AG09319 (cell line): Measurements from ENCODE around the gene DEFB123.
"Not testable (repeated sequence)": the region's sequence is repeated elsewhere in the genome, so short reads cannot be mapped to it uniquely, and the experiment has no call there.

ENCODE experiments used
- DNase-seq: peaks from one replicate; pipeline ENCODE4 v3.0.0-alpha.2; 2010; ENCODE audit warnings: low read depth; ENCODE audit errors: extremely low read depth
- TF ChIP-seq, protein P1 (sequence below): IDR thresholded peaks from 2 replicates; pipeline ENCODE4 v1.5.1; 2011; ENCODE audit warnings: low read depth, mild to moderate bottlenecking, inconsistent platforms, low read length, moderate library complexity

DEFB123 gene

DNA sequence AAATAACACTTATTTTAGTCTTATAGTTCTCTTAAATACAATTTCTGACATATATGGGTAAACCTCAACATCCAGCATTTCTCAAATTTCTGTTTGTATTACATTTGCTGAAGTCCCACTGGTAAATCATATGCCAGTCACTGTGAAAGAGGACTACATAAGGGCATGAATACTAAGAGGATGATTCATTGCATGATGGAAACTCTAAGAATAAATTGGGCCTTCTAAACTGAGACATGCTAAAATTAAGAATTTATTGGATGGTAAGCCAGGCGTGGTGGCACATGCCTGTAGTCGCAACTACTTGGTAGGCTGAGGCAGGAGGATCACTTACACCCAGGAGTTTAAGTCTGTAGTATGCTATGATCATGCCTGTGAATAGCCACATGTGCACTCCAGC lies 12.1 kb downstream of the DEFB123 start:
- no peak for DNase-seq
- TF ChIP-seq, protein P1, sequence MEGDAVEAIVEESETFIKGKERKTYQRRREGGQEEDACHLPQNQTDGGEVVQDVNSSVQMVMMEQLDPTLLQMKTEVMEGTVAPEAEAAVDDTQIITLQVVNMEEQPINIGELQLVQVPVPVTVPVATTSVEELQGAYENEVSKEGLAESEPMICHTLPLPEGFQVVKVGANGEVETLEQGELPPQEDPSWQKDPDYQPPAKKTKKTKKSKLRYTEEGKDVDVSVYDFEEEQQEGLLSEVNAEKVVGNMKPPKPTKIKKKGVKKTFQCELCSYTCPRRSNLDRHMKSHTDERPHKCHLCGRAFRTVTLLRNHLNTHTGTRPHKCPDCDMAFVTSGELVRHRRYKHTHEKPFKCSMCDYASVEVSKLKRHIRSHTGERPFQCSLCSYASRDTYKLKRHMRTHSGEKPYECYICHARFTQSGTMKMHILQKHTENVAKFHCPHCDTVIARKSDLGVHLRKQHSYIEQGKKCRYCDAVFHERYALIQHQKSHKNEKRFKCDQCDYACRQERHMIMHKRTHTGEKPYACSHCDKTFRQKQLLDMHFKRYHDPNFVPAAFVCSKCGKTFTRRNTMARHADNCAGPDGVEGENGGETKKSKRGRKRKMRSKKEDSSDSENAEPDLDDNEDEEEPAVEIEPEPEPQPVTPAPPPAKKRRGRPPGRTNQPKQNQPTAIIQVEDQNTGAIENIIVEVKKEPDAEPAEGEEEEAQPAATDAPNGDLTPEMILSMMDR: no peak

DNA sequence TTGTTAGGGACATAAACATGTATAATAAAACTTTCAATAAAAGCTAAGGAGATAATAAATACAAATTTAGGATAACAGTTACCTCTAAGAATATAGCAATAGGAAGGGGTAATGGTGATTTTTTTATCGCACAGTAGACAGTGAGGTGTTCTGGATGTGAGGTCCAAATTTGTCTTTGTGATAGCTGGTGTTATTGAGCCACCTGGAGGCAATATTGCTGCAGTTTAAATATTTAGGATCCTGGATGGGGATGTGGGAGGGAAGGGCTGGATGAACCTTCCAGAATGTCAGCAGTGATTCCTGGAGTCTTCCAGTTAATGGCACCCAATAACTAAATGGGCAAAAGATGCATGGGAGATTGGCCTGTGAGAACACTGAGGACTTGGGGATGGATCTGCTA lies 13.9 kb downstream of the DEFB123 start:
- DNase-seq: no peak
- TF ChIP-seq, protein P1: no peak

DNA sequence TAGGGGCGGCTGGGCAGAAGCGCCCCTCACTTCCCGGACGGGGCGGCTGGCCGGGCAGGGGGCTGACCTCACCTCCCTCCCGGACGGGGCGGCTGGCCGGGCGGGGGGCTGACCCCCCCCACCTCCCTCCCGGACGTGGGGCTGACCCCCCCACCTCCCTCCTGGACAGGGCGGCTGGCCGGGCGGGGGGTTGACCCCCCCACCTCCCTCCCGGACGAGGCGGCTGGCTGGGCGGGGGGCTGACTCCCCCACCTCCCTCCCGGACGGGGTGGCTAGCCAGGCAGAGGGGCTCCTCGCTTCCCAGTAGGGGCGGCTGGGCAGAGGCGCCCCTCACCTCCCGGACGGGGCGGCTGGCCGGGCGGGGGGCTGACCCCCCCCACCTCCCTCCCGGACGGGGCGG lies 30.5 kb downstream of the DEFB123 start:
- DNase-seq: not testable (repeated sequence)

DNA sequence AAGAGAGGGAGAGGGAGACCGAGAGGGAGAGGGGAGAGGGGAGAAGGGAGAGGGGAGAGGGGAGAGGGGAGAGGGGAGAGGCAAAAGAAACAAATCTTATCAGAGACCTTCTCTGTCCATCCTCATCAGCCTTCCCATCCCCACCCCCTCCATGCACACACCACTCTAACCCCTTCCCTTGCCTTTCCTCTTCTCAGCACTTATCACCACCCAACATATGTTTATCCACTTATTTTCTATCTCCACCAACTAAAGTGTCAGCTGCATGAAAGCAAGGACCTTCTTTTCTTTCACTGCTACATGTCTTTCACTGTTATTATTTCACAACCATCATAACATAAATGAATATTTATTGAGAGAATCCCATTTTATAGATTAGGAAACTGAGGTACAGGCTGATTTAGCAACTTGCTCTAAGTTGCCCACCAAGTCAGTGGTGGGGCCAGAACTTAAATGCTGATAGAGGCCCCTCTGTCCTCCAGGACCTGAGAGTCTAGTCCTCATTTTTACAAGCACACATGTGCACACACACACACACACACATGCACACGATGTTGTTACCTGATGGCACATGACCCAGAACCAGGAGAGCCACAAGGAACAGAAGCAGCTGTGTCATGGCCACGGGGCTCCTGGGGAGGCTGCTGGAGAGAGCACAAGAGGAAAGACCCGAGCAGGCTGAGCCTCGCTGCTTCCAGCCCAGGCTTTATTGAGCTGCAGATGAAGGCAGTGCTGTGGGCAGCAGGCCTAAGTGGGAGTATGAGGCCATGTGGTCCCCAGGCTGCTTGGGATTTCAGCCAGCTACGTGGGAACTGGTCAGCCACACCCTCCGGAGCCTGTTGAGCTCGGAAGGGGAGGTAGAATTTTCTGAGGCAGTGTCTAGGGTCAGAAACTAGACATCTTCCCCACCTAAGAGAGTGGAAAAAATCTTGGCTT lies 32.2 kb downstream of the DEFB123 start:
- TF ChIP-seq, protein P1: no peak
- DNase-seq: no peak

DNA sequence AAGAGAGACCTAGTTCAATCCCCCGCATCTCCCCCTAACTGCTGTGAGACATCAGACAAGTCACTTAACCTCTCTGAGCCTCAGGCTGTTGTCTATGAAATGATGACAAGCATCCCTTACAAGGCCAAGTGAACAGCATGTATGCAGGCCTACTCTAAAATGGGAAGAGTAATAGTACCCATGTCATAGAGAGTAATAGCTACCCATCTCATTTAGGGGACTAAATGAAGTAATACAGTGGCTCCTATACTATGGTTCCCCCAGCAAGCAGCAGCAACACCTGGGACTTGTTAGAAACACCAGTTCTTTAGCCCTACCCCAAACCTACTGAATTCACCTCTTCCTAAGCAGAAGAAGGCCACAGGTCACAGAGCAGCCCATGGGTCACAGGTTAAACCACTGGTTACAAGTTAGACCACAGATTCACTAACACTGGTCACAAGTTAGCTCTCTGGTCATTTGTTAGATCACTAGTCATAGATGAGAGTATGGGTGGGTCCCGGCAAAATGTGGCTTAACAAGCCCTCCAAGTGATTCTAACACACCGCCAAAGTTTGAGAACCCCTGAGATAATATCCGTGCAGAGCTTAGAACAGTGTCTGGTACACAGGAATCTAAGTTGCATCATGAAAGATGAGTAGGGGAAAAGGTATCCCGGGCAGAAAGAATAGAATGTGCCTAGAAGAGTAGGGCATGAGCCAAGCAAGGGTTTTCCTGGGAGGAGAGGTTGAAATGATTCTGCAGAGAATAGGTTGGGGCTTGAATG lies 33.1 kb downstream of the DEFB123 start:
- TF ChIP-seq, protein P1: no peak
- DNase-seq: no peak

DNA sequence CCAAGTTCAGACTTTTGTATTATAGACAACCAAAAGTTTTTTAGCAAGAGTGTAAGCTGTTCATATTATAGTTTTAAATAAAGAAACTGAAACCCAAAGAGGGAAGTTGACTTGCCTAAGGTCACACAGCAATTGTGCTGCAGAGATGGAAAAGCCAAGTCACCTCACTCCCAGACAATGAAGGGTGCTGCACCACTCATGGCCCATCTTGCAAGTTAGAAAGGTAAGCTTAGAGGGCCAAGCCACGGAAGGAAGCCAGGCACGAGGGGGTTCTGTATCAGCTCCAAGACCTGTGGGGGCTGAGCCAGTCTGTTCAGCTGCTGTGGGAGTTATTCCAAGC lies 33.6 kb downstream of the DEFB123 start:
- no peak for DNase-seq
- TF ChIP-seq, protein P1: no peak

DNA sequence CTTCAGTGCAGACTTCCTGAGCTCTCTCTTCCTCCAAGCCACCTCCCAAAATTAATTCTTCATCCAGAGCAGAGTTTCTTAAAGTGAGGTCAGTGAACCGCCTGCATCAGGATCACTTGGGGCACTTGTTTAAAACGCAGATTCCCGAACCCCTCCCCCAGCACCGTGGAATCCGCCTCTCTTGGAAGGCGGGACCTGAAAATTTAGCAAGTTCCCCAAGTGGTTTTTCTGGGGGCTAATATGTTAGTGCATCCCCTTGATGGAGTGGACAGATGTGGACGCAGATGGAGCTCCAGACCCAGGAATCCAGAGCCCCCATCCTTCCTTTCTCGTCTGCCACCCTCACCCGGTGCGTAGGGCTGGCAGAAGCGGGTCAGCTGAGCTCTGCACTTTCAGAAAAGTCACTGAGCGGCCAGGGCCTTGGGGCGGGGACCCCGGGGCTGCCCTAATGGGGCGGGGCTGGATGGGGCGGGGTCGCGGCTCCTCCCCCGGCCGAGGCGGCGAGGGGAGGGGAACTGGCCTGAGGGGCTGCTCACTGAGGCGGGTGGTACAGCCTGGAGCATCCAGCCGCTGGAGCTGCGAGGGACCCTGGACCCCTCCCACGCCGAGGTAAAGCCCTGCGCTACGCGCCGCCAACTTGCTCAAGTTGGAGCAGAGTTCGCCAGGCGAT lies 34.5 kb downstream of the DEFB123 start, which contains the start of the genes DEFB124 and REM1:
DEFB124 (minus strand) TSS at position 370 of the 670 bp plus-strand sequence. CDS start 2,114 bp downstream, outside the sequence.
REM1 (plus strand) TSS at position 531 of the 670 bp plus-strand sequence. CDS start 1,158 bp downstream, outside the sequence.
- DNase-seq: no peak
- TF ChIP-seq, protein P1: no peak
